Measurements from ENCODE around the gene TEX14. TPM values are rescaled to one million over a fixed set of nuclear protein-coding genes. Genes with fewer than 3 reads are reported as not detected.

TEX14 gene
- polyA plus RNA-seq, 10 donors: 2.4 to 5.2 (median 3.7) TPM

DNA sequence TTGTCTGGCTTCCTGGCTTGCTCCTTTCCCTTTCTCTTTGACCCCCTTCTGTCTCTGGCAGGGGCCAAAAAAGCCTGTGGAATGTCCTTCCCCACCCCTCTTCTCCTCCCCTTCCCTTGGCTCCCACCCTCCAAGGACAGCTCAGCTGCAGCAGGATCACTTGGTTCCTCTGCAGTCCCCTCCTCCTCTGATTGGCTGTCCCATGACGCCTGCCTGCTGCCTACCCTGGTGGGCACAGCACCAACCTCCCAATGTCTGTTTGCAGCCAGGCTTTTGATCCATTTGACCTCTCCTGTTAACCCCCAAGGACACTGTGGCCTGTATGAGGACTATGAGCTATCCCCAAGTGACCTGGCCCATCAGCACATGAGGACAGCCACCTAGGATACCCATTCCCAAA is 162.6 kb downstream of the TEX14 start:
- DNase-seq: no peak

DNA sequence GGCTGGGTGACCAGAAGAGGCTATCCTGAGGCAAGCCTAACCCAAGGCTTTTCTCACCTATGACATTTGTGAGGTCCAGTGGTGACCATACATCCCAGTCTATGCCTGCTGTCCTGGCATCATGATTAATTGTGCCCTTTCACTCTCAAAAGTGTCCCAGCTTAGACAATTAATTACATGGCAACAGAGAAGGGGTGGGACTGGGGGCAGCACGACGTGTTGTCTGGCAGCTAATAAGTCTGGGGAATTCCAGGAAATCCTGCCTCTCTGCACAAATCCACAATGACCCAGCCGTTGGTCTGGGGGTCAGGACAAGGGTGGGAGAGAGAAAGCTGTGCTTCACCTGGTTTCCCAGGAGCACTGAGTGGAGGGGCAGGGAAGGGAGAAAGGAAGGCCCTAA is 163.4 kb downstream of the TEX14 start:
- DNase-seq: no peak

DNA sequence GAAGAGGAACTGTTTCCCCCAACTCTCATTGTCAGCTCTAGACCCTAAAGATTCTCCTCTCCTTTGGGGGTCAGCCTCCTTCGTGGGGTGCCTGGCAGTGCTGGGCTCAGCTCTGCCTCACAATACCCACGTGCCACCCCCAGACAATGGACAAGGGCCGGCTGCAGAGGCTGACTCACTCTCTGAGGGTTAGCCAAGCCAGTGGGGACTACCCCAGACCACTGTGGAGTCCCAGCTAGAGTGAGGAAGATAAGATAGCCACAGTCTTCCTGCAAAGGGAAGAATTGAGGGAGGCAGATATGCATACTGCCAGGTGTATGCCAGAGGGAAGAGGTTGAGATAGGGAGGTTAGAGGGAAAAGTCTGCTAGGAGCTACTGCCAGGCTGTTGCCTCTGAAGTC is 163.9 kb downstream of the TEX14 start:
- DNase-seq: no peak

DNA sequence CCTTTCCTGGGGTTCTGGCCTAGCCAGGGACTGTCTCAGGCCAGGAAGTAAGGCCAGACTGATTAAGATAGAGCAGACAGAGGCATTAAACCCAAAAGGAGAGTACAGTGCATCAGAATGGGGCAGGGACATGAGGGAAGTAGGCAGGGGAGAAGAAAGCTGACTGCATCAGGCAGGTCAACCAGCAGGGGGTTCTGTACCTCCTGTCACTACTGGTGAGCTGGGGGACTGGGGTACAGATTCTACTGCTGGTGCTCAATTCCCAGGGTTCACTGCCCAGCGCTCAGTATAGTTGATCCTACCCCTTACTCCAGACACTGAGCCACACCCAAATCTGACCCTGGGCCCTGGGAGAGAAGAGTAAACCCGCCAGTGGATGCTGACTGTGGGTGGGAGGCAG is 164.5 kb downstream of the TEX14 start:
- no peak for DNase-seq

DNA sequence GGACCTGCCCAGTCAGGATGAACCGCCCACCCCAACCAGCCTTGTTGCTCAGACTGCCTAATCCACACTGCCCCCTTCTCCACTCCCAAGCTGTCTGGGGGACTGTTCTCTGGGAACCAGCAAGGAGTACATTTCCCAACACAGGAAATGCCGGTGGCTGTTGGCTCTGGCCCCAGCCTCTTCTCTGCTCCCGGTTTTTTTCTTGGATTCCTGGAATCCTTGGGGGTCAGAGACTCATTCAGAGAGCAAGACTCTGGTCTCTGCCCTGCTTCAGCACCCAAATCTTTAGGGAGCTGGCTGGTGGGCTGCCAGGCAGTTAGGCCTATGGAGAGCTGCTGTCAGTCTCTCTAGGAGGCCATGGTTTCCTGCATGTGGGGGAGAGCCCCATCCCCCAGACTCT is 166.6 kb downstream of the TEX14 start:
- DNase-seq: peak; percentile 42 to 92 (median 69)

DNA sequence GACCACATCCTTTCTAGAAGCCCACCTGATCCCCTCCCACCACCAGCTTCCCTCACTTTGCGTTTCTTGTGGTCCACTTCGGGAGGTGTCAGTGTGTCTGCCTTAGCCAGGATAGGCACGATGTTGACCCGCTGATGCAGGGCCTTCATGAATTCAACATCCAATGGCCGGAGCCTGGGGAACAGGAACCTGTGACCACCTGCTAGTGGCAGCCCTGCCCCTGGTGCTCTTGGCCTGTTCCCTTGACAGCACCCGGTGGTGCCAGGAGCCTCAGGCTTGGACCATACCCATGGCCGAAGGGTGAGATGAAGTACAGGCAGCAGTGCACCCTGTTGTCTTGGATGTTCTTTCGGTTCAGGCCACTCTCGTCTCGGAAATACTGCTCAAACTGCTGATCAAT is 170.2 kb downstream of the TEX14 start:
- no peak for DNase-seq

DNA sequence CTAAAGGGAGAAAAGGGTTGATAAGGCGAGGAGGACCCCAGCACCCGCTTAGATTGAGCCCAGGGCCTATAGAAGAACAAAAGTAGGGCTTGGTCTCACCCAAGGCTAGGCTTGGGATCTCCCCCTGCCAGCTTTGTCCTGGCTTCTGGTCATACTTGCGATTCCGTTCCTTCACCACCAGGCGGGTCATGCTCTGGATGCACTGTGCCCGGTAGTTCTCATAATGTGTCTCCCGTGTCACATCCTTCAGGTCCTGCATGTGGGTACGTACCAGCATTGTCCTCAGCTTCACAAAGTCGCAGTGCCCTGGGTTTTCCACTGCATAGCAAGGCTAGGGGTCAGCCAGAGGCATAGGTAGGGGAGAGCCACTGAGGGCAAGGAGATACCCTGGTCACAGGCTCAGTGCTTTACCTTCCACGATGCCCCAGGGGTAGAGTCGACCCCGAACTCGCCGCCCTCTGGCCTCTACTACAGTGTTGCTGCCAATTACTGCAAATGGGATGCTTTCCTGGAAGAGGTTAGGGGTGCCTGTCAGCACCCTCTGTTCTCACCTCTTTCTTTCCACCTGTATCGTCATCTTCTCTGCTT is 170.9 kb downstream of the TEX14 start:
- no peak for DNase-seq

DNA sequence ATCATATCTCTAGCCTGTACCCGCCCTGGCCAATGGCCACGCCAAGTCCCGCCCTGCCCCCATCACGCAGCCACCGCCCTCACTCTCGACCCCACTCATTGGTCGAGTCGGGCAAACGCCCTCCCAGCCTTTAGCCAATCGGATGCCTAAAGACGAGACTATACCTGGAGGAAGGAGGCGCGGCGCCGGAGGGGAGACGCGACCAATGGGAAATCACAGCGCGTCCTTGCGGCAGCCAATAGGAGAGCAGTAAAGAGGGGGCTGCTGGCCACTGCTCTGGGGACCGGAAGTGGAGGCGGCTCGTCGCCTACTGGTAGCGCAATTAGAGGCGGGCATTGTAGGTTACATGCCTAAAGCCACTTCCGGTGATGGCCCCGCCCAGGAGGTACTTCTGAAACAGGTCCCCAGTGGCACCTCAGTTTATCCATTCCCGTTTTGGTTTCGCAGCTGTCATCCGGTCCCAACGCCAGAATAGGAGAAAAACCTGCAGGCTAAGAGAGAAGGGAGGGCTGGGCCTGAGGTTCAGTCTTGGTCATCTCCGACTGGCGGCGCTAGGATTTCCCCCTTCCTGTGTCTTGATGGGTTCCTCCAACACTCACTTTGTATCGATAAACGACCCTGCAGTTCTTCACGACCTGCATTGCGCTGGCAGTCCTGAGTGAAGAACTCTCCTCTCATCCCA is 173.8 kb downstream of the TEX14 start:
- DNase-seq: peak; percentile 99 to 100 (median 100)

DNA sequence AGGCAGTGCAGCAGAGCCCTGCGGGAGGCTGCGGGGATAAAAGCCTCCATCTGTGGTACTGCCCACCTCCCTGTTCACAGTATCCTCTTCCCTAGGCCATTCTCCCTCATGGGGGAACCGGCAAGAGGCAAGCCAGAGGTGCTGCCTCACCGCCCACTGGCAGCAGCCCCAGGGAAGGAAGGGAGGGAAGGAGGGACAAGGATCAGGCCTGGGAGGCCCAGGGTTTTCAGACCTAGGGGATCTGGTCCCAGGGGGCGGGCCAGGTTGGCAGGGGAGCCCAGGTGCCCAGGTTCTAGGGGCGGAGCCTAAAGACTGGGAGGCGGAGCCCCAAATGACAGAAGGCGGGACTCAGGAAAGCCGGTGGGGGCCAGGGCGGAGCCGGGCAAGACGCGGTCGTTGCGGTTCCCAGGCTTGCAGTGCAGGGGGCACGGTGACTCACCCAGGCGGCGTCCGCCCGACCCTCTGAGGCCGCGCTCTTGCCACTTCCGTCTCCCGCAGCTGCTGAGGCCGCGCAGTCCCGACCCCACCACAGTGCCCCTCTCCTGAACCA is 174.4 kb downstream of the TEX14 start:
- no peak for DNase-seq

DNA sequence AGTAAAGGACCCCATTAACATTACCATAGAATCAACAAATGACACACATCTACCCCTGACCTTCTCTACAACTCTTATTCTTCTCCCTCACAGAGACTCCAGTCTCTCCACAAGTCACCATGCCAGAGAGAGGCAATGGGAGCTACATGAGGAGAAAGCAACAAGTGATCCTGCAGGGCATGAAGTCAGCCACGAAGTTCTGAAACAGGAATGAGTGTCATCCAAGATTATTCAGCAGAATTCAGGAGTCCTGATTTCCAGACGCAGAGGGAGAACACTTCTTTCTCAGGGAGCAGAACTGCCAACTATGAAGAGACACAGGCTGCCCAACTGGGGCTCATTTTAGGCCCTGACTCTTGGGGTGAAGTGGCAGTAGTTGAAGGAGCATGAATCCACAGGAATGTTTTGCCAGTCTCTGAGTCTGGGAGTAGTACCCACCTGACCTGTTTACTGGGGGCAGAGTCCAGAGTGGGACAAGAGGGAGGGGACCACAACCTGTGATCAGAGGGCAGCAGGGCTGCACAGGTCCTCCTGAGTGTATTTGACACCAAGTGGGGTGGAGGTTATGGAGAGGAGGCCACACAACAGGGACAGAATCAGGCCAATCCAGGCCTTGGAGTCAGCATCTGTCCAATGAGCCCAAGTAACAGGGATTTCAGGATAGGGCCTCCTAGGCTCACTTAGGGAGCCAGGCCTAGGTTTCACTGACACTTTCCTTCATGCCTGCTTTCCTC is 175.0 kb downstream of the TEX14 start:
- DNase-seq: no peak

DNA sequence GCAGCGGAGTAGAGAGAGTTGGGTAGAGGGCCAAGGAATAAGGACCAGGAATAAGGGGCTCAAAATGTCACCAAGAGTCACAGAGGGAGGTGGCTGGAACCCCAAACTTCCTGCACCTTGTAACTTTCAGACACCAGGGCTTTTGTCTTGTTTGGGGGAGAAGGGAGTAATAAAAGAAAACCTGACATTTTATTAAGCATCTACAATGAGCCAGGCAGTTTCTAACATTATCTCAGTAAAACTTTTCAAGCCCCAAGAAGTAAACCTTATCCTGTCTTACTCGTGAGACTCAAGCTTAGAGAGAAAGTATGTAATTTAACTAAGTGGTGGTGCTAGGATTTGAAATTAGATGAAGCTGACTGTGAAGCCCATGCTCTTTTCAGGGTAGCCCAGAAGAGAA is 176.6 kb downstream of the TEX14 start:
- DNase-seq: no peak

DNA sequence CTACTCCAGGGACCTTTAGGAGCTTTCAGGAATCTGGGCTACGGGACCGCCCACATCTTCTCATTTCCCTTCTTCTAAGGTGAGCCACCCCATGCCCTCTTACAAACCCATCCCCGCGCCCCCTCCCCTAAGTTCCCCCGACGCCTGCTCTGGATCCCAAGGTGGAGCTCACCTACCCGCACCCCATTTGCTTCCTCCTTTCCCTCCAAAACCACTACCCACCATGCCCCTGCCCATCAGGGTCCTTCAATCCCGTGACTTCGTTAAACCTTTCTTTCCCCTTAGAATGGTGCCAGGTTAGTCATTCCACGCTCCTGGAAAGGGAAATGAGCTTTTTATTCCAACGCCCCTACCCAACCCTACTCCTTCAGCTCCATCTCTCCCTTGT is 177.1 kb downstream of the TEX14 start:
- no peak for DNase-seq

DNA sequence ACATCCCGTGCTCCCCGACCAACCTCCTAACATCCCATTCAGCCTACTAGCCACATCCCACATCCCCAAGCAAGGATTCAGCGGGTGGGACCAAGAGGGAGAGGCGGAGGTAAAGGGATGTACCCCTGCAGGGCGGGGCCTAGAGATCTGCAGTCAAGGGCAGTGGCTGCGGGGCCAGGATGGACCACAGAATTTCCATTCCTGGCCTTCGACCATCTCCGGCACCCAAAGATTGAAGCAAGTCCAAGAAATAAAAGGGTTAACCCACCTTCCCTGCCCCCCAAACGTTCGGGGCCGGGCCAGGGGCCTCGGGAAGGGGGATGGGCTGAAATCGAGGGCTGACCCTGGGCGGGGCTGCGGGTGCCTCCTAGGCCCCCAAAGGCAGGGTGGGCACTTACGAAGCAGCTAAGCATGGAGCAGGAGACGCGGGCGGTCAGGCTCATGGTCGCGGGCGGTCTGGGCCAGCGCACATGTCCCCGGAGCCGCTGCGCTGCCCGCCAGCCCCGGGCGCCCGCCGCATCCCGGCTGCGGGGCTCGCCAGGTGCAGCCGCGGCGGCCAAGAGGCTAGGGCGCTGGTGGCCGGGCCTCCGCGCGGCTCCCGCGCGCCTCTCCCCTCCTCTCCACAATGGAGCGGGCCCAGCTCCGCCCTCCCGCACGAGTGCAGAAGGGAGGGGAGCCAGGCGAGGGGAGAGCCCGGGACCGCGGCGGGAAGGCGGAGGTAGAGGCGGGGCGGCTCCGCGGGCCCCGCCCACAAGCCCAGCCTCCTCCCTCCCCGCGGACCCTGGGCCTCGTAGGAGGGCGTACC is 177.7 kb downstream of the TEX14 start, which contains the start of gene MTMR4:
MTMR4 (minus strand) TSS at position 674 of the 805 bp plus-strand sequence; CDS start at position 443, 231 bp downstream.
- DNase-seq: peak; percentile 80 to 91 (median 88)

DNA sequence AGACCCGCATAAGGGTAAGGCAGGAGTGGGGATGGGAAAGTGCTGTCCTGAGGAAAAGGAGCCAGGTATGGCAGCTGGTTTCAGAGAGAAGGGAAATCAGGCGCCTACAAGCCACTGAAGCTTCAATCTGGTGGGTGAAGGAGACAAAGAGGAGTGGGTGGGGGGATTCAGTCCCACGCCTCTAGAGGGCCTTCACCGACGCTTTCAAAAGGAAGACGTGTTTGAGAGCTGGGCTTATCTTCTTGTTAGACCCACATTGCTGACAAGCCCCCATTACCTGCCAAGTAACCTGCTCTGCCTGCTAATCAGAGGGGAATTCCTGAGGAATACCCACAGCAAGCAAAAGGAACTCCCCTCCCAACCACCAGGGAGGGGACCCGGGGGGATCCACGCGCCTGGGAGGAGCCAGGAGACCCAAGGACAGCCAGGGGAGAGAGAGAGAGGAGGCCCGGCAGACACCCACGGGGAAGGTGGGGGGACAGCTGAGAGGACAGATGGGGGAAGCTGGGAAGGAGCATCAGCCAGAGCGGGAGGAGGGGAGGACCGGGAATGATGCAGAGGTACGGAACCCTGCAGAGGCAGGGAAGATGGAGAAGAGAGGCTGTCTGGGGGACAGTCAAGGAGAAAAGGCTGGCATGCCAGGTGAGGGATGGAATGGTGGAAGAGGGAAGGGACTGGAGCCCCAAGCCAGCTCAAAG is 178.4 kb downstream of the TEX14 start:
- DNase-seq: no peak

DNA sequence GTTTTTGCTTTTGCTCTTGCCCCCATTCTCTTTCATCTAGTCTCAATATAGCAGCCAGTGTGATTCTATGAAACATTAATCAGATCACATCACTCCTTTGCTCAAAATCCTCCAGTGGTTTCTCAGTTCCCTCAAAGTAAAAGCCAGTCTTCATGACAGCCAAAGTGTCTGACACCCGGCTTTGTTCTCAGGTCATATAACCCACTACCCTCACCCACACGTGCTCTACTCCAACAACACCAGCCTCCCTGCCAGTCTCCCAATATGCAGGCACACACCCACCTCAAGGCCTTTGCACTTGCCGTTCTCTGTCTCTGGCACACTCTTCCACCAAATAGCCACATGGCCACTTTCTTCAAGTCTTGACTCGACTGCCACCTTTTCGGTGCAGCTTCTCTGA is 181.8 kb downstream of the TEX14 start:
- DNase-seq: no peak

DNA sequence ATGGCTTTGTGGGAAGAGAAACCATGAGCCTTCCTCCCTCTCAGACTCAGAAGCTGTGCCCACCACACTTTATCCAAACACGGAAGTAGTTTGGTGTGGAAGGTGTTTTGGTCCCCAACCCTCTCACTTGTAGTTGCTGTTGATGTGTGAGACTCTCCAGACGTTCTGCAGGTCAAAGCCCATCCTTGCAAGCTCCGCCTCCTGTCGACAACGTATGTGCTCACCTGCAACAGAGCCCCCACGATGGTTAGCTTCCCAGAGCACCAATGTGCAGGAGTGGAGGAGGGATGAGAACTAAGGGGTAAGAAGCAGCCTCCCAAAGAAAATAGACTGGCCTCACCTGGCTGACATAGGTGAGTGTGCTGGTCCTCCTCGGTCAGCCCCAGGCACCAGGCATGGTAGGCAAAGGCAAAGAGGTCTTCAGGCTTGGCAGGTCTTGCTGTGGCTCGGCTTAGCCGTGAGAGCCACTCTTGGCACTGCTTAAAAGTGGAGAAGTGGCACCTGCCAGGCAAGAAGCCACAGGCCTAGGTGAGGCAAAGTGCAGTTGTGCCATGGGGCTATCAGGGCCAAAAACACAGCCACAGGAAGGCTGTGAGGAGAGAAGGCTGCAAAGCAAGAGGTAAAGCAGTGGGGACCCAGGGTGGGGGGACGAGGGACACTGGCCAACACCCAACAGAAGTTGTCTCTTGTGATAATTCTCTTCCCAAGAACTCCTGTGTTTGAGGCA is 183.3 kb downstream of the TEX14 start:
- DNase-seq: no peak

DNA sequence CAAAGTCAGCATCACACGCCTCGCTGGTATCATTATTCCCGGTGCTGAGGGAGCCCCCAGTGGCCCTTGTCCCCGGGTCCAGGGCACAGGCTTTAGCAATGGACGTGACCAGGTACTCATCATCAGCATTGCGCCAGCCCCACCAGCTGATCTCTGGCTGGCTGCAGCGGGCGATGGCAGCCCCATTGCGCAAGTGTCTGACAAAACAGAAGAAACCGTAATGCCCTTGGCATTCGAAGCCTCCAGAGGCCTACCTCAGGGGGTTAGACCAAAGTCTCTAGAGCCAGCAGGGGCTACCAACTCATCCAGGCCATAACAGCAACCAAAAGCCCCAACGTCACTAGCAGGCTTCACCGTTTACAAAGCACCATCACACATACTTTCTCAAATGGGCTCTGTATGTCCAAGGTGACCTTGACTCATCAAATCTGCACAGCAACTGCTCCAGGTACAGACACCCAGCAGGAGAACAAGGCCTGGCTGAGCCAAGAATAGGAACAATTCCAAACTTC is 184.7 kb downstream of the TEX14 start:
- DNase-seq: no peak

All from muscle of back (tissue), 11 donors.